Parathyroid adenoma (tissue), 2 donors: ENCODE measurements around the gene COL4A1.

Source experiments
- H2AFZ ChIP-seq: fragments of 300-600 bp; sonication (generic); one replicate; pipeline ENCODE4 v1.7.0; 2017; ENCODE audit warnings: antibody characterized with exemption, mild to moderate bottlenecking
- H3K27ac ChIP-seq: fragments of 300-600 bp; sonication (generic); one replicate; pipeline ENCODE4 v1.7.0; 2017
- H3K27me3 ChIP-seq: fragments of 300-600 bp; sonication (generic); one replicate; pipeline ENCODE4 v1.7.0; 2017; ENCODE audit warnings: low read length; ENCODE audit not compliant: control insufficient read depth, insufficient read depth
- H3K36me3 ChIP-seq: fragments of 300-600 bp; sonication (generic); one replicate; pipeline ENCODE4 v1.7.0; 2017; ENCODE audit warnings: low read length; ENCODE audit not compliant: control insufficient read depth, insufficient read depth
- H3K4me1 ChIP-seq: fragments of 300-600 bp; sonication (generic); one replicate; pipeline ENCODE4 v1.7.0; 2017; ENCODE audit warnings: control low read depth
- H3K4me2 ChIP-seq: fragments of 300-600 bp; sonication (generic); one replicate; pipeline ENCODE4 v1.7.0; 2017; ENCODE audit warnings: low read length
- H3K4me3 ChIP-seq: fragments of 300-600 bp; sonication (generic); one replicate; pipeline ENCODE4 v1.7.0; 2017; ENCODE audit warnings: low read depth, low read length
- H3K79me2 ChIP-seq: fragments of 300-600 bp; sonication (generic); one replicate; pipeline ENCODE4 v1.7.0; 2017; ENCODE audit warnings: control low read depth
- H3K9ac ChIP-seq: fragments of 300-600 bp; sonication (generic); one replicate; pipeline ENCODE4 v1.7.0; 2017; ENCODE audit warnings: mild to moderate bottlenecking
- H3K9me3 ChIP-seq: fragments of 300-600 bp; sonication (generic); one replicate; pipeline ENCODE4 v1.7.0; 2017; ENCODE audit warnings: low read length; ENCODE audit not compliant: control insufficient read depth
- CTCF ChIP-seq: fragments of 300-600 bp; sonication (generic); IDR thresholded peaks from one replicate; pipeline ENCODE4 v1.7.0; 2017; ENCODE audit warnings: antibody characterized with exemption, mild to moderate bottlenecking
- donor health status: primary hyperparathyroidism.

Gene COL4A1

GRCh38 chr13:110206185-110206584 is 100.8 kb downstream of the COL4A1 start:
- H3K4me1 ChIP-seq = no peaks in the 10 kb centered on the region
- H3K4me2 ChIP-seq = no peak overlapping the region
- no peaks in the 10 kb centered on the region for H3K27me3 ChIP-seq
- H3K9me3 ChIP-seq = no peaks in the 10 kb centered on the region
- TF ChIP-seq CTCF = no peak
- no peak overlapping the region for H3K4me3 ChIP-seq
- no peak overlapping the region for H3K27ac ChIP-seq
- no peaks in the 10 kb centered on the region for H3K36me3 ChIP-seq
- no peaks in the 10 kb centered on the region for H3K79me2 ChIP-seq
- no peak overlapping the region for H3K9ac ChIP-seq
- no peak overlapping the region for H2AFZ ChIP-seq

DNA sequence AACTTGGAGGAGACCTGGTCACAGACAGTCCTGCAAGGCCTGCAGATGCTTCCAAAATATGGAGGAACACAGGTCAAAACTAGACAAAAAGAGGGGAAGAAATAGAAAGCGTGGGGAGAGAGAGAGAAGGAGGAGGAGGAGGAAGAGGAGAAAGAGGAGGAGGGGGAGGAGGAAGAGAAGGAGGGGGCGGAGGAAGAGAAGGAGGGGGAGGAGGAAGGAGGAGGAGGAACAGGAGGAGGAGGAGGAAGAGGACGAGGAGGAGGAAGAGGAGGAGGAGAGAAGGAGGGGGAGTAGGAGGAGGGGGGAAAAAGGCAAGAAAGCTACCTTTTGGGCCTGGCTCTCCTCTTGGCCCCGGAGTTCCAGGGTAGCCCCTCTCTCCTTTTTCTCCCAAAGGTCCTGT is 105.8 kb downstream of the COL4A1 start:
- no peaks in the 10 kb centered on the region for H3K4me1 ChIP-seq
- no peak overlapping the region for H3K27ac ChIP-seq
- H3K9ac ChIP-seq = no peak overlapping the region
- no peaks in the 10 kb centered on the region for H3K36me3 ChIP-seq
- no peaks in the 10 kb centered on the region for H3K9me3 ChIP-seq
- no peaks in the 10 kb centered on the region for H3K27me3 ChIP-seq
- no peak overlapping the region for H2AFZ ChIP-seq
- no peak overlapping the region for H3K4me2 ChIP-seq
- no peak overlapping the region for H3K4me3 ChIP-seq
- TF ChIP-seq CTCF = no peak
- no peaks in the 10 kb centered on the region for H3K79me2 ChIP-seq

DNA sequence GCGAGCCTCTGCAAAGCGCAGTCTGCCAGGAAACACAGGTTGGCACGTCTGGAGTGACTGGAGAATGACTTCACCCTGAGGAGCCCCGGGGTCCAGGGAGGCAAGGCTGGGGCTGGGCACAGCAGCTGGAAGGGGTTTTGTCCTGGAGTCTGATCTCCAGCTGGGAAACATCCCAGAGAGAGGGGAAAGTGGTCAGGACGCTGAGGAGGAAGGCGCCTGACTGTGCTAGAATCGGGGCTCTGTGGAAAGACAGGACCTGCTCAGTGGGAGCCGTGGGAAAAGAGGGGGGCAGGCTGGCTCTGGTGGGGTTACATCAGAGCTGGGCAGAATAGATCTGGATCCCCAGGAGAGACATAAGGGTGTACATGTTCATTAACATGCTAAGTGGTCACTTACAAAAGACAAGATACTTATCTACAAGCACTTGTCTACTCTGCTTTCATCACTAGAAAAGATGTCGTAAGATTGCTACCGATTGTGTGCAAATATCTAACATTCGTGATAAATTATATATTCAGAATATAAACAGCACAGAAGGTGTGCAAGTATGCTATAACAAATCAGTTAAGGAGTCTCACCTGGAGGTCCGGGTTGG is 106.6 kb downstream of the COL4A1 start:
- H3K36me3 ChIP-seq = no peaks in the 10 kb centered on the region
- H3K27ac ChIP-seq = no peak overlapping the region
- no peak overlapping the region for H2AFZ ChIP-seq
- H3K9ac ChIP-seq = no peak overlapping the region
- no peaks in the 10 kb centered on the region for H3K9me3 ChIP-seq
- no peaks in the 10 kb centered on the region for H3K4me1 ChIP-seq
- no peaks in the 10 kb centered on the region for H3K79me2 ChIP-seq
- TF ChIP-seq CTCF = no peak
- no peak overlapping the region for H3K4me2 ChIP-seq
- no peak overlapping the region for H3K4me3 ChIP-seq
- H3K27me3 ChIP-seq = no peaks in the 10 kb centered on the region

DNA sequence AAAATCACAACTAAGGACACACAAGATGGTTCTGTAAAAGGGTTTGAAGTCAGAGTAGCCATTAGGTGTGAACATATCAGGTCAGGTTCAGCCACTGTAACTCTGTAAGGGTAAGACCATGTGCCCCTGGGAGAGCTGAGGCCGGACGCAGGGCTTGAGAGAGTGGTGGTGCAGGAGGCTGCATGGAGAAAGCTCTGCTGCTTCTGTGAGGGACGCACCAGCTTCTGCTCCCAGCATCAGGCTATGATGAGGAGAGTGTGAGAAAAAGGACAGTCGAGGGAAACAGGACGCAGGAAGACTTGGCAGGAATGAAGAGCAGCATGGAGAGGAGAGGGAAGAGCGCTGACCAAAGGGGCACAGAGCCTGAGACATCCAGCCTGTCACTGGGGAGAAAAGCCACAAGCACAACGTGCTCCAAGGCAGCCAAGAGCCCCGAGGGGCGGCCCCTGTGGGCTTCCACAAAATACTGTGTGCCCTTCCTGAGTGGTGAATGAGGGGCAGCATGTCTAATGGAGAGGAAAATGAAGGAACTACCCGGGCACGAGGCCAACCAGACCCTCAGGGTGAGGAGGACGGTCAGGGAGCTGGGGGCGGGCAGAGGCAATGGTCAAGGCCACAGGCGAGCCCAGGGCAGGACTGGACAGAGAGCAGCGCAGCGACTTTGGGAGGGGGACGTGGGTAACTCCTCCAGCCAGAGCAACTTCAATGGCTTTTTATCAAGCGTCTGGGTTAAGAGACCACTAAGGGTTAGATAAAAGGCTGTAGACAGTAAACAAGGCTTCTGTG is 107.7 kb downstream of the COL4A1 start:
- no peaks in the 10 kb centered on the region for H3K36me3 ChIP-seq
- no peaks in the 10 kb centered on the region for H3K79me2 ChIP-seq
- H3K4me3 ChIP-seq = no peak overlapping the region
- H3K27me3 ChIP-seq = no peaks in the 10 kb centered on the region
- H3K4me1 ChIP-seq = no peaks in the 10 kb centered on the region
- no peaks in the 10 kb centered on the region for H3K9me3 ChIP-seq
- no peak overlapping the region for H2AFZ ChIP-seq
- no peak overlapping the region for H3K9ac ChIP-seq
- no peak for TF ChIP-seq CTCF
- H3K27ac ChIP-seq = no peak overlapping the region
- H3K4me2 ChIP-seq = no peak overlapping the region

GRCh38 chr13:110197471-110197870 is 109.5 kb downstream of the COL4A1 start:
- Histone ChIP-seq H3K9ac (no peak overlapping the region), H2AFZ (no peak overlapping the region), H3K27ac (no peak overlapping the region), H3K9me3 (no peaks in the 10 kb centered on the region), H3K4me1 (no peaks in the 10 kb centered on the region), H3K36me3 (no peaks in the 10 kb centered on the region), H3K4me2 (no peak overlapping the region), H3K79me2 (no peaks in the 10 kb centered on the region), H3K4me3 (no peak overlapping the region), H3K27me3 (no peaks in the 10 kb centered on the region)
- no peak for TF ChIP-seq CTCF
